ENCODE data around the gene NR3C2.

- TF ChIP-seq, protein P1, sequence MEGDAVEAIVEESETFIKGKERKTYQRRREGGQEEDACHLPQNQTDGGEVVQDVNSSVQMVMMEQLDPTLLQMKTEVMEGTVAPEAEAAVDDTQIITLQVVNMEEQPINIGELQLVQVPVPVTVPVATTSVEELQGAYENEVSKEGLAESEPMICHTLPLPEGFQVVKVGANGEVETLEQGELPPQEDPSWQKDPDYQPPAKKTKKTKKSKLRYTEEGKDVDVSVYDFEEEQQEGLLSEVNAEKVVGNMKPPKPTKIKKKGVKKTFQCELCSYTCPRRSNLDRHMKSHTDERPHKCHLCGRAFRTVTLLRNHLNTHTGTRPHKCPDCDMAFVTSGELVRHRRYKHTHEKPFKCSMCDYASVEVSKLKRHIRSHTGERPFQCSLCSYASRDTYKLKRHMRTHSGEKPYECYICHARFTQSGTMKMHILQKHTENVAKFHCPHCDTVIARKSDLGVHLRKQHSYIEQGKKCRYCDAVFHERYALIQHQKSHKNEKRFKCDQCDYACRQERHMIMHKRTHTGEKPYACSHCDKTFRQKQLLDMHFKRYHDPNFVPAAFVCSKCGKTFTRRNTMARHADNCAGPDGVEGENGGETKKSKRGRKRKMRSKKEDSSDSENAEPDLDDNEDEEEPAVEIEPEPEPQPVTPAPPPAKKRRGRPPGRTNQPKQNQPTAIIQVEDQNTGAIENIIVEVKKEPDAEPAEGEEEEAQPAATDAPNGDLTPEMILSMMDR (IDR thresholded peaks at IDR 0.05), result no peak
- TF ChIP-seq POLR2A (IDR thresholded peaks at IDR 0.05), result no peak
Measured at GRCh38 chr4:148330724-148331123, 111.5 kb downstream of the NR3C2 start.

Measured in adrenal gland (tissue), 5 donors.